ENCODE measurements around the gene RGS16.

DNA sequence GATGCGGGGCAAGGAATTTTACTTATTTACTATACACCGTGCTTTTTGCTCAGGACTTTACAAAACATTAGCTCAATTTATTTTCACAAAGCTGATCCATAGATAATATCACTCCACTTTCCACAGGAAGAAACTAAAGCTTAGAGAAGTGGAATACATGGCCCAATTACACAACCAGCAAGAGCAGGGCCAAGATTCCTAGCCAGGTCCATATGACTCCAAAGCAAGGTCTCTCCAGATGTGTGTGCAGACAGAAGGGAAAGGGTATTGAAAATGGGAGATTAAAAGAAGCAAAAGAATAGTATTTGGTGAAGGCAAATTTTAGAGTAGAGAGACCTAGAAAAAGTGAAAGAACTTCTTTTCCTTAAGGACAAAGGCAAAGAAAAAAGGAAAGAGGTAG, 49.8 kb upstream of the RGS16 start:
- TF ChIP-seq, protein P1, sequence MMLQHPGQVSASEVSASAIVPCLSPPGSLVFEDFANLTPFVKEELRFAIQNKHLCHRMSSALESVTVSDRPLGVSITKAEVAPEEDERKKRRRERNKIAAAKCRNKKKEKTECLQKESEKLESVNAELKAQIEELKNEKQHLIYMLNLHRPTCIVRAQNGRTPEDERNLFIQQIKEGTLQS (IDR thresholded peaks at IDR 0.05), result no peak
- TF ChIP-seq, protein P2, sequence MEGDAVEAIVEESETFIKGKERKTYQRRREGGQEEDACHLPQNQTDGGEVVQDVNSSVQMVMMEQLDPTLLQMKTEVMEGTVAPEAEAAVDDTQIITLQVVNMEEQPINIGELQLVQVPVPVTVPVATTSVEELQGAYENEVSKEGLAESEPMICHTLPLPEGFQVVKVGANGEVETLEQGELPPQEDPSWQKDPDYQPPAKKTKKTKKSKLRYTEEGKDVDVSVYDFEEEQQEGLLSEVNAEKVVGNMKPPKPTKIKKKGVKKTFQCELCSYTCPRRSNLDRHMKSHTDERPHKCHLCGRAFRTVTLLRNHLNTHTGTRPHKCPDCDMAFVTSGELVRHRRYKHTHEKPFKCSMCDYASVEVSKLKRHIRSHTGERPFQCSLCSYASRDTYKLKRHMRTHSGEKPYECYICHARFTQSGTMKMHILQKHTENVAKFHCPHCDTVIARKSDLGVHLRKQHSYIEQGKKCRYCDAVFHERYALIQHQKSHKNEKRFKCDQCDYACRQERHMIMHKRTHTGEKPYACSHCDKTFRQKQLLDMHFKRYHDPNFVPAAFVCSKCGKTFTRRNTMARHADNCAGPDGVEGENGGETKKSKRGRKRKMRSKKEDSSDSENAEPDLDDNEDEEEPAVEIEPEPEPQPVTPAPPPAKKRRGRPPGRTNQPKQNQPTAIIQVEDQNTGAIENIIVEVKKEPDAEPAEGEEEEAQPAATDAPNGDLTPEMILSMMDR (IDR thresholded peaks at IDR 0.05; ENCODE audit: low read depth, low read length, missing input control), result no peak
- TF ChIP-seq HNF4G (IDR thresholded peaks at IDR 0.05) (no peak), RAD21 (IDR thresholded peaks at IDR 0.05) (no peak), YY1 (IDR thresholded peaks at IDR 0.05) (no peak), JUND (IDR thresholded peaks at IDR 0.05) (no peak), EGR1 (IDR thresholded peaks at IDR 0.05; ENCODE audit: low read depth in 2 of 2) (no peak), TAF1 (conservative IDR thresholded peaks at IDR 0.05) (no peak), SP1 (IDR thresholded peaks at IDR 0.05) (no peak), GABPA (IDR thresholded peaks at IDR 0.05 in 1 of 2, conservative IDR thresholded peaks at IDR 0.05 in 1 of 2) (no peak)
- TF ChIP-seq, protein P3, sequence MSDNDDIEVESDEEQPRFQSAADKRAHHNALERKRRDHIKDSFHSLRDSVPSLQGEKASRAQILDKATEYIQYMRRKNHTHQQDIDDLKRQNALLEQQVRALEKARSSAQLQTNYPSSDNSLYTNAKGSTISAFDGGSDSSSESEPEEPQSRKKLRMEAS (IDR thresholded peaks at IDR 0.05), result no peak
